ENCODE measurements around the gene TCF15. TPM values are rescaled to one million over a fixed set of nuclear protein-coding genes. Genes with fewer than 3 reads are reported as not detected.

TCF15 gene
- total RNA-seq = 10 to 100 TPM in 5 of 9 donors, 1 to 10 TPM in 4; 5.8 to 18.0 (median 10.0) TPM
- 10 to 100 TPM in 1 of 2 donors, 1 to 10 TPM in 1; 7.3 to 14.1 TPM for polyA plus RNA-seq
- long read RNA-seq, donor 1, transcript TCF15-201 (2 exons, 1,555 nt) = major isoform, 88 of 91 reads
- long read RNA-seq, donor 1, partial matches to known transcripts = 0 of 91 reads
- long read RNA-seq, donor 1, other reads (novel, unspliced or antisense) = 3 of 91 reads
- long read RNA-seq, donor 2 = 0 reads
- long read RNA-seq, donor 3, transcript TCF15-201 (2 exons, 1,555 nt) = major isoform, 36 of 39 reads
- long read RNA-seq, donor 3, partial matches to known transcripts = 0 of 39 reads
- long read RNA-seq, donor 3, other reads (novel, unspliced or antisense) = 3 of 39 reads

GRCh38 chr20:610130-611046 lies at the start of gene TCF15:
TCF15 (minus strand) TSS chr20:610309; CDS start chr20:610237, 72 bp downstream.
- Histone ChIP-seq H3K9me3 (no peaks in the 10 kb centered on the region), H3K4me3 (peak within 1 kb of the TSS; percentile 53 to 92 (median 71)), H3K36me3 (peaks cover 0 to 13% (median 0%) of the 10 kb centered on the region in 9 donors), H3K27me3 (peaks cover 0 to 44% (median 0%) of the 10 kb centered on the region in 9 donors), H3K4me1 (peaks cover 0 to 46% (median 21%) of the 10 kb centered on the region in 12 donors), H3K27ac (peak within 1 kb of the TSS; percentile 49 to 93 (median 82))
- TF ChIP-seq POLR2A (IDR thresholded peaks at IDR 0.05) (peak; percentile 55 to 84), CTCF (IDR thresholded peaks at IDR 0.05) (no peak)
- ATAC-seq = peak; percentile 74 to 94 (median 91)
- intact Hi-C loops (cut with DNase I) = loop anchor here in 3 of 10 donors (2.0 kb wide), 2 partner anchors 14 to 30 kb away; no protein-coding TSS in a partner anchor
- DNase-seq = peak; percentile 75 to 84 (median 78)
- 6 to 22% (median 10%) methylated on average over 24 to 84 of the region's 84 CpGs for WGBS, 4 donors

- peak in 1 of 4 donors; percentile 18 for ATAC-seq
Observed at GRCh38 chr20:658731-659291, 48.7 kb upstream of the TCF15 start.

GRCh38 chr20:658202-658601 lies 48.1 kb upstream of the TCF15 start:
- Histone ChIP-seq H3K4me3 (no peak overlapping the region), H3K27me3 (peaks cover 6 to 28% (median 17%) of the 10 kb centered on the region in 9 donors), H3K36me3 (no peaks in the 10 kb centered on the region), H3K27ac (no peak overlapping the region), H3K9me3 (no peaks in the 10 kb centered on the region), H3K4me1 (peaks cover 0 to 53% (median 9%) of the 10 kb centered on the region in 12 donors)
- DNase-seq = no peak
- intact Hi-C loops (cut with DNase I) = loop anchor here in 3 of 10 donors (5.0 to 10.0 kb wide), 3 partner anchors 67 to 303 kb away; no protein-coding TSS in a partner anchor
- TF ChIP-seq CTCF (IDR thresholded peaks at IDR 0.05) = no peak
- 35 to 51% (median 41%) methylated on average over 2 of the region's 2 CpGs for WGBS, 4 donors
- ATAC-seq = no peak

More at GRCh38 chr20:658731-659291, 48.7 kb upstream of the TCF15 start:
- H3K27ac ChIP-seq = no peak overlapping the region
- peaks cover 11 to 32% (median 23%) of the 10 kb centered on the region in 9 donors for H3K27me3 ChIP-seq
- TF ChIP-seq CTCF (IDR thresholded peaks at IDR 0.05) = no peak
- TF ChIP-seq POLR2A (IDR thresholded peaks at IDR 0.05) = no peak
- no peak overlapping the region for H3K4me3 ChIP-seq
- no peaks in the 10 kb centered on the region for H3K36me3 ChIP-seq
- H3K4me1 ChIP-seq = peaks cover 0 to 49% (median 6%) of the 10 kb centered on the region in 12 donors
- no peaks in the 10 kb centered on the region for H3K9me3 ChIP-seq
- 44 to 66% (median 52%) methylated on average over 5 of the region's 5 CpGs for WGBS, 4 donors
- no peak for DNase-seq
- intact Hi-C loops (cut with DNase I) = loop anchor here in 3 of 10 donors (5.0 to 10.0 kb wide), 3 partner anchors 66 to 304 kb away; no protein-coding TSS in a partner anchor

Measured in heart left ventricle (tissue), 16 donors.